ENCODE measurements around the gene PPP4R4. TPM values are rescaled to one million over a fixed set of nuclear protein-coding genes. Genes with fewer than 3 reads are reported as not detected.

Gene PPP4R4
- total RNA-seq, 1 donor from 2014 or later, result 12.8 TPM

DNA sequence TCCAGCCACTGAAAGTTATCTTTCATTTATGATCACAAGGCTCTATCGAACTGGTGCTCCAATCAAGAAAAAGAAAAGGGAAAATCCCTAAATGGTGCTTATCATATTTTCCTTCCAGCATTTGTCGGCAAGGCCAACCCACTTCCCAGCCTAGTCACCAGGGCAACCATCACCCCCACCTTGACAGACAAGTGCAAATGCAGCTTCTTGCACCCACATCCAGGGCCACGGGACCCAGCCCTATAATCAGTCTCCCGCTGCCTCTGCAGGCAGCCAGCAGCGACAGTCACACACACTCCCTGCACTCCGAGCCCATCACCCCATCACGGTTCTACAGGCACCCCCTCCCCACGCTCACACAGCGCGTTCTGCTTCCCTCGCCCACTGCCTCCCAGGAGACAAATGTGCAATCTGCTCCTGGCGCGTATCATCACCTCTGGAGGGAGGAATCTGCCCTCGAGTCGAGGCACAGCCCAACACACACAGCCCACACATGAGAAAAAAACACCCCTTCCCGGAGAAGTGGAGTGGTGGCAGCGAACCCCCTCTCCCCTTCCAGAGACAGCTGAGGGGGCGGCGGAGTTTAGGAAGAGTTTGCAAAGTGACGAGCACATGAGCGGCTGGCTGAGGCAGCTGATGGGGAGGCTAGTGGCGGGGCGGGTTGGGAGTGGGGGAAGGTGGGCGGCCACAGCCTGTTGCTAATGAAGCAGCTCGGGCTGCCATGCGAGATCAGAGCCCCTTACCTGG is 9.3 kb upstream of the PPP4R4 start:
- TF ChIP-seq CTCF (IDR thresholded peaks at IDR 0.05; ENCODE audit: unreplicated experiment), result no peak
- peaks cover 7% of the 10 kb centered on the region for H3K4me1 Mint-ChIP-seq (ENCODE audit: low read depth)
- H3K27ac Mint-ChIP-seq, result no peak overlapping the region
- H3K36me3 Mint-ChIP-seq (ENCODE audit: insufficient read depth), result no peaks in the 10 kb centered on the region
- no peaks in the 10 kb centered on the region for H3K9me3 Mint-ChIP-seq (ENCODE audit: low read depth)
- peaks cover 16% of the 10 kb centered on the region for H3K27me3 Mint-ChIP-seq
- no peak for DNase-seq (ENCODE audit: low spot score, unreplicated experiment)
- H3K4me3 Mint-ChIP-seq (ENCODE audit: low read depth), result no peak overlapping the region

- H3K36me3 Mint-ChIP-seq (ENCODE audit: insufficient read depth), result no peaks in the 10 kb centered on the region
- peaks cover 14% of the 10 kb centered on the region for H3K27me3 Mint-ChIP-seq
- peaks cover 7% of the 10 kb centered on the region for H3K4me1 Mint-ChIP-seq (ENCODE audit: low read depth)
- H3K4me3 Mint-ChIP-seq (ENCODE audit: low read depth), result no peak overlapping the region
- TF ChIP-seq CTCF (IDR thresholded peaks at IDR 0.05; ENCODE audit: unreplicated experiment), result no peak
- no peaks in the 10 kb centered on the region for H3K9me3 Mint-ChIP-seq (ENCODE audit: low read depth)
- H3K27ac Mint-ChIP-seq, result no peak overlapping the region
- DNase-seq (ENCODE audit: low spot score, unreplicated experiment), result no peak
These were observed 8.4 kb upstream of the PPP4R4 start for GRCh38 chr14:94165744-94166143.

- Mint-ChIP-seq H3K4me3 (ENCODE audit: low read depth) (no peak overlapping the region), H3K27me3 (peaks cover 26% of the 10 kb centered on the region), H3K27ac (no peak overlapping the region), H3K9me3 (ENCODE audit: low read depth) (no peaks in the 10 kb centered on the region), H3K36me3 (ENCODE audit: insufficient read depth) (no peaks in the 10 kb centered on the region), H3K4me1 (ENCODE audit: low read depth) (peaks cover 1% of the 10 kb centered on the region)
- TF ChIP-seq CTCF (IDR thresholded peaks at IDR 0.05; ENCODE audit: unreplicated experiment), result no peak
- DNase-seq (ENCODE audit: low spot score, unreplicated experiment), result no peak
These were observed 4.0 kb upstream of the PPP4R4 start for GRCh38 chr14:94170136-94170535.

GRCh38 chr14:94171208-94171607 is 2.9 kb upstream of the PPP4R4 start:
- H3K4me1 Mint-ChIP-seq (ENCODE audit: low read depth), result peaks cover 9% of the 10 kb centered on the region
- TF ChIP-seq CTCF (IDR thresholded peaks at IDR 0.05; ENCODE audit: unreplicated experiment), result no peak
- DNase-seq (ENCODE audit: low spot score, unreplicated experiment), result no peak
- H3K9me3 Mint-ChIP-seq (ENCODE audit: low read depth), result no peaks in the 10 kb centered on the region
- peaks cover 31% of the 10 kb centered on the region for H3K27me3 Mint-ChIP-seq
- H3K36me3 Mint-ChIP-seq (ENCODE audit: insufficient read depth), result no peaks in the 10 kb centered on the region
- H3K4me3 Mint-ChIP-seq (ENCODE audit: low read depth), result no peak overlapping the region
- no peak overlapping the region for H3K27ac Mint-ChIP-seq

GRCh38 chr14:94172545-94172944 is 1.6 kb upstream of the PPP4R4 start:
- Mint-ChIP-seq H3K4me1 (ENCODE audit: low read depth) (peaks cover 16% of the 10 kb centered on the region), H3K27ac (no peak overlapping the region), H3K36me3 (ENCODE audit: insufficient read depth) (no peaks in the 10 kb centered on the region), H3K9me3 (ENCODE audit: low read depth) (no peaks in the 10 kb centered on the region), H3K27me3 (peaks cover 24% of the 10 kb centered on the region), H3K4me3 (ENCODE audit: low read depth) (peak overlapping the region; percentile 82)
- no peak for DNase-seq (ENCODE audit: low spot score, unreplicated experiment)
- no peak for TF ChIP-seq CTCF (IDR thresholded peaks at IDR 0.05; ENCODE audit: unreplicated experiment)
